ENCODE data around the gene TUSC2. TPM values are rescaled to one million over a fixed set of nuclear protein-coding genes. Genes with fewer than 3 reads are reported as not detected.

Gene TUSC2
- total and polyA plus RNA-seq, 2 donors (not counting 1 experiment from before 2014, with no cell fraction given) = 13.4 to 15.3 TPM

GRCh38 chr3:50289130-50289529, 38.9 kb downstream of the TUSC2 start:
- DNase-seq (ENCODE audit: low read depth in 2 of 2) = no peak
- Histone ChIP-seq H3K36me3 (ENCODE audit: control insufficient read depth, insufficient read depth, low read length) (peaks cover 14% of the 10 kb centered on the region), H3K79me2 (ENCODE audit: control insufficient read depth, insufficient read depth, low read length) (peaks cover 19% of the 10 kb centered on the region), H3K4me1 (ENCODE audit: control insufficient read depth, extremely low read depth, insufficient read depth, low read length) (peaks cover 5% of the 10 kb centered on the region), H3K9ac (ENCODE audit: insufficient read depth, low read length) (no peak overlapping the region), H3K4me3 (replicated peaks in 1 of 4; ENCODE audit: control extremely low read depth in 1 of 4, insufficient read depth in 1 of 4, low read depth in 3 of 4, low read length in 4 of 4) (no peak overlapping the region), H3K27ac (ENCODE audit: insufficient read depth, low read length) (no peak overlapping the region), H3K27me3 (ENCODE audit: control insufficient read depth, insufficient read depth, low read length) (no peaks in the 10 kb centered on the region), H2AFZ (ENCODE audit: low read length) (no peak overlapping the region), H3K9me3 (ENCODE audit: control insufficient read depth, insufficient read depth, low read depth, low read length) (no peaks in the 10 kb centered on the region), H3K4me2 (ENCODE audit: extremely low read depth, insufficient read depth, low read length) (no peak overlapping the region), H4K20me1 (ENCODE audit: control insufficient read depth, extremely low read depth, insufficient read depth, low read length) (no peaks in the 10 kb centered on the region)
- TF ChIP-seq CTCF (conservative IDR thresholded peaks at IDR 0.05 in 1 of 2, IDR thresholded peaks at IDR 0.05 in 1 of 2; ENCODE audit: low read depth in 1 of 2, low read length in 2 of 2) = no peak
- no peak for TF ChIP-seq EZH2 (IDR thresholded peaks at IDR 0.05; ENCODE audit: low read length, missing control alignments)

- Histone ChIP-seq H3K9ac (ENCODE audit: insufficient read depth, low read length) (no peak overlapping the region), H3K27me3 (ENCODE audit: control insufficient read depth, insufficient read depth, low read length) (no peaks in the 10 kb centered on the region), H2AFZ (ENCODE audit: low read length) (no peak overlapping the region), H3K27ac (ENCODE audit: insufficient read depth, low read length) (no peak overlapping the region), H4K20me1 (ENCODE audit: control insufficient read depth, extremely low read depth, insufficient read depth, low read length) (no peaks in the 10 kb centered on the region), H3K4me1 (ENCODE audit: control insufficient read depth, extremely low read depth, insufficient read depth, low read length) (peaks cover 5% of the 10 kb centered on the region), H3K79me2 (ENCODE audit: control insufficient read depth, insufficient read depth, low read length) (peaks cover 19% of the 10 kb centered on the region), H3K4me3 (replicated peaks in 1 of 4; ENCODE audit: control extremely low read depth in 1 of 4, insufficient read depth in 1 of 4, low read depth in 3 of 4, low read length in 4 of 4) (no peak overlapping the region), H3K4me2 (ENCODE audit: extremely low read depth, insufficient read depth, low read length) (no peak overlapping the region), H3K36me3 (ENCODE audit: control insufficient read depth, insufficient read depth, low read length) (peaks cover 14% of the 10 kb centered on the region), H3K9me3 (ENCODE audit: control insufficient read depth, insufficient read depth, low read depth, low read length) (no peaks in the 10 kb centered on the region)
- DNase-seq (ENCODE audit: low read depth in 2 of 2) = no peak
- TF ChIP-seq CTCF (conservative IDR thresholded peaks at IDR 0.05 in 1 of 2, IDR thresholded peaks at IDR 0.05 in 1 of 2; ENCODE audit: low read depth in 1 of 2, low read length in 2 of 2) = no peak
- no peak for TF ChIP-seq EZH2 (IDR thresholded peaks at IDR 0.05; ENCODE audit: low read length, missing control alignments)
These were observed 39.5 kb downstream of the TUSC2 start for GRCh38 chr3:50288387-50289007.

GRCh38 chr3:50287262-50287661, 40.8 kb downstream of the TUSC2 start:
- Histone ChIP-seq H3K27me3 (ENCODE audit: control insufficient read depth, insufficient read depth, low read length) (no peaks in the 10 kb centered on the region), H3K4me1 (ENCODE audit: control insufficient read depth, extremely low read depth, insufficient read depth, low read length) (no peaks in the 10 kb centered on the region), H3K4me2 (ENCODE audit: extremely low read depth, insufficient read depth, low read length) (no peak overlapping the region), H4K20me1 (ENCODE audit: control insufficient read depth, extremely low read depth, insufficient read depth, low read length) (no peaks in the 10 kb centered on the region), H2AFZ (ENCODE audit: low read length) (no peak overlapping the region), H3K9ac (ENCODE audit: insufficient read depth, low read length) (no peak overlapping the region), H3K4me3 (replicated peaks in 1 of 4; ENCODE audit: control extremely low read depth in 1 of 4, insufficient read depth in 1 of 4, low read depth in 3 of 4, low read length in 4 of 4) (no peak overlapping the region), H3K79me2 (ENCODE audit: control insufficient read depth, insufficient read depth, low read length) (peaks cover 19% of the 10 kb centered on the region), H3K9me3 (ENCODE audit: control insufficient read depth, insufficient read depth, low read depth, low read length) (no peaks in the 10 kb centered on the region), H3K27ac (ENCODE audit: insufficient read depth, low read length) (no peak overlapping the region), H3K36me3 (ENCODE audit: control insufficient read depth, insufficient read depth, low read length) (peaks cover 14% of the 10 kb centered on the region)
- no peak for DNase-seq (ENCODE audit: low read depth in 2 of 2)
- TF ChIP-seq CTCF (conservative IDR thresholded peaks at IDR 0.05 in 1 of 2, IDR thresholded peaks at IDR 0.05 in 1 of 2; ENCODE audit: low read depth in 1 of 2, low read length in 2 of 2) (no peak), EZH2 (IDR thresholded peaks at IDR 0.05; ENCODE audit: low read length, missing control alignments) (no peak)
